Calu3 (cell line): ENCODE results near the gene IFT80. TPM values are rescaled to one million over a fixed set of nuclear protein-coding genes. Genes with fewer than 3 reads are reported as not detected.

Experiments used
- BruUV-seq: library from RNA; stranded (reverse); fragments of 400-500 nt; replicated peaks from 2 replicates; lab custom pipeline; 2021; lab: Mats Ljungman, UMichigan
- CTCF ChIA-PET: fragments of 300-600 bp; sonication (Branson Sonifier 250); formaldehyde crosslinking; loops from one replicate; lab custom pipeline; 2022; ENCODE audit warnings: antibody characterized with exemption; lab: Charles Lee
- DNase-seq: peaks from one replicate; pipeline ENCODE4 v3.0.0; 2022
- H3K27ac Mint-ChIP-seq: one replicate; pipeline ENCODE4 v1.8.0; 2022; ENCODE audit warnings: mixed read lengths; ENCODE audit not compliant: unreplicated experiment
- H3K27me3 Mint-ChIP-seq: one replicate; pipeline ENCODE4 v1.8.0; 2022; ENCODE audit warnings: mixed read lengths; ENCODE audit not compliant: unreplicated experiment
- H3K36me3 Mint-ChIP-seq: one replicate; pipeline ENCODE4 v1.8.0; 2022; ENCODE audit warnings: mild to moderate bottlenecking, moderate library complexity, mixed read lengths; ENCODE audit not compliant: insufficient read depth, unreplicated experiment
- H3K4me1 Mint-ChIP-seq: one replicate; pipeline ENCODE4 v1.8.0; 2022; ENCODE audit warnings: mild to moderate bottlenecking, low read depth, mixed read lengths; ENCODE audit not compliant: unreplicated experiment
- H3K4me3 Mint-ChIP-seq: one replicate; pipeline ENCODE4 v1.8.0; 2022; ENCODE audit warnings: mild to moderate bottlenecking, low read depth, moderate library complexity, mixed read lengths; ENCODE audit not compliant: unreplicated experiment
- H3K9me3 Mint-ChIP-seq: one replicate; pipeline ENCODE4 v1.8.0; 2022; ENCODE audit warnings: low read depth, mixed read lengths; ENCODE audit not compliant: unreplicated experiment
- intact Hi-C: fragments of 100-400 bp; cut with micrococcal nuclease; formaldehyde crosslinking; loops from one replicate; pipeline ENCODE4 v1.10.0; 2022; ENCODE audit not compliant: unreplicated experiment
- total RNA-seq: library from RNA; stranded (reverse); gene quantifications from 2 replicates; pipeline ENCODE4 v1.2.3, GENCODE V29; 2022
- TF ChIP-seq, protein P1 (sequence below): fragments of 200-600 bp; IDR thresholded peaks from one replicate; pipeline ENCODE4 v1.8.0; 2022; ENCODE audit warnings: antibody characterized with exemption; ENCODE audit not compliant: unreplicated experiment

Gene IFT80
- total RNA-seq, 1 experiment from 2014 or later, result 58.0 TPM

DNA sequence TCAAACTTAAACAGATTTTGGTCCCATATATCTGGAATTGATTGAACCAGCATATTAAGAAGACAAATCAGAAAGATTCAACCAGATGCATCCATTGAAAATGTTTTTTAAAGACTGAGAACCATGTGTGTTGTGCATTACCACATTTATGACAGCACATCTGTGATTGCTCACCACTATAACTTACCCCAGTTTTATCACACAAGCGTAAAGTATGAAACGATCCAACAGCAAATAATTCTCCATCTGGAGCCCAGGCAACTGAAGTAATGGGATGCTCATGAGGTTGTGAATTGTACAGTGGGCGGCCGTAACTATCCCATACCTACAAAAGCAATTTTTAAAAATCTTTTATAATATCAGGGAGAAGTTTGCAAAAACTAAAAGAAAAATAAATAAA, 43.2 kb downstream of the IFT80 start:
- Mint-ChIP-seq H3K9me3 (no peaks in the 10 kb centered on the region), H3K27ac (no peak overlapping the region)
- CTCF ChIA-PET, result no interaction called here

GRCh38 chr3:160346511-160346910, 52.5 kb downstream of the IFT80 start:
- Mint-ChIP-seq H3K4me1 (no peaks in the 10 kb centered on the region), H3K27me3 (no peaks in the 10 kb centered on the region), H3K4me3 (no peak overlapping the region), H3K36me3 (peaks cover 5% of the 10 kb centered on the region), H3K27ac (no peak overlapping the region), H3K9me3 (no peaks in the 10 kb centered on the region)
- BruUV-seq, result no TSS peak
- no peak for DNase-seq
- TF ChIP-seq, protein P1, sequence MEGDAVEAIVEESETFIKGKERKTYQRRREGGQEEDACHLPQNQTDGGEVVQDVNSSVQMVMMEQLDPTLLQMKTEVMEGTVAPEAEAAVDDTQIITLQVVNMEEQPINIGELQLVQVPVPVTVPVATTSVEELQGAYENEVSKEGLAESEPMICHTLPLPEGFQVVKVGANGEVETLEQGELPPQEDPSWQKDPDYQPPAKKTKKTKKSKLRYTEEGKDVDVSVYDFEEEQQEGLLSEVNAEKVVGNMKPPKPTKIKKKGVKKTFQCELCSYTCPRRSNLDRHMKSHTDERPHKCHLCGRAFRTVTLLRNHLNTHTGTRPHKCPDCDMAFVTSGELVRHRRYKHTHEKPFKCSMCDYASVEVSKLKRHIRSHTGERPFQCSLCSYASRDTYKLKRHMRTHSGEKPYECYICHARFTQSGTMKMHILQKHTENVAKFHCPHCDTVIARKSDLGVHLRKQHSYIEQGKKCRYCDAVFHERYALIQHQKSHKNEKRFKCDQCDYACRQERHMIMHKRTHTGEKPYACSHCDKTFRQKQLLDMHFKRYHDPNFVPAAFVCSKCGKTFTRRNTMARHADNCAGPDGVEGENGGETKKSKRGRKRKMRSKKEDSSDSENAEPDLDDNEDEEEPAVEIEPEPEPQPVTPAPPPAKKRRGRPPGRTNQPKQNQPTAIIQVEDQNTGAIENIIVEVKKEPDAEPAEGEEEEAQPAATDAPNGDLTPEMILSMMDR, result no peak
- CTCF ChIA-PET, result no interaction called here
- intact Hi-C loops, result loop anchor here (10.0 kb wide), 1 partner anchor 462 kb away; no protein-coding TSS in a partner anchor

More for the DNA sequence above, 43.2 kb downstream of the IFT80 start:
- Mint-ChIP-seq H3K4me1 (no peaks in the 10 kb centered on the region), H3K36me3 (peaks cover 3% of the 10 kb centered on the region), H3K27me3 (no peaks in the 10 kb centered on the region), H3K4me3 (no peak overlapping the region)
- no TSS peak for BruUV-seq
- DNase-seq, result no peak
- TF ChIP-seq, protein P1, result no peak
- intact Hi-C loops, result no loop called here

GRCh38 chr3:160343132-160343531, 55.9 kb downstream of the IFT80 start:
- TF ChIP-seq, protein P1, result peak; percentile 46
- CTCF ChIA-PET, result interaction anchor here (0.6 kb wide), 1 partner anchor 180 kb away, joined by 3 read pairs; no protein-coding TSS in a partner anchor
- no TSS peak for BruUV-seq
- Mint-ChIP-seq H3K9me3 (no peaks in the 10 kb centered on the region), H3K4me1 (no peaks in the 10 kb centered on the region), H3K36me3 (no peaks in the 10 kb centered on the region), H3K27ac (no peak overlapping the region), H3K4me3 (no peak overlapping the region), H3K27me3 (no peaks in the 10 kb centered on the region)
- intact Hi-C loops, result loop anchor here (1.0 to 10.0 kb wide), 4 partner anchors 116 to 458 kb away; partner anchors contain the start of gene C3orf80
- DNase-seq, result no peak

DNA sequence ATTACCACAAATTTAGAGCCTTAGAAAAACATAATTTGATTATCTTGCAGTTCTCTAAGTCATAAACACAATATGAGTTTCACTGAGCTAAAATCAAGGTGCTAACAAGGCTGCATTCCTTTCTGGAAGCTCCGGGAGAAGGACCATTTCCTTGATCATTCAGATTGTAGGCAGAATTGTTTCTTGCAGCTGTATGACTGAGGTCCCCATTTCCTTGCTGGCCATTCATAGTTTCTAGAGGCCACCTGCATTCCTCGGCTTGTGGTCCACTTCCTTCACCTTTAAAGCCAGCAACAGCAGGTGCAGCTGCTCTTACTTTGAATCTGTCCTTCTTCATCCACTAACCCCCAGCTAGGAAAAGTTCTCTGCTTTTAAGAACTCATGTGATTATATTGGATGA, 58.7 kb downstream of the IFT80 start:
- no peaks in the 10 kb centered on the region for H3K27me3 Mint-ChIP-seq
- H3K9me3 Mint-ChIP-seq, result no peaks in the 10 kb centered on the region
- H3K4me3 Mint-ChIP-seq, result no peak overlapping the region
- H3K4me1 Mint-ChIP-seq, result no peaks in the 10 kb centered on the region
- BruUV-seq, result no TSS peak
- CTCF ChIA-PET, result interaction anchor here (0.7 kb wide), 1 partner anchor 177 kb away, joined by 4 read pairs; no protein-coding TSS in a partner anchor
- no peak overlapping the region for H3K27ac Mint-ChIP-seq
- TF ChIP-seq, protein P1, result no peak
- DNase-seq, result no peak
- intact Hi-C loops, result loop anchor here (5.0 to 10.0 kb wide), 2 partner anchors 113 to 456 kb away; partner anchors contain the start of gene C3orf80
- no peaks in the 10 kb centered on the region for H3K36me3 Mint-ChIP-seq
